ENCODE data around the gene ZNF564.

DNA sequence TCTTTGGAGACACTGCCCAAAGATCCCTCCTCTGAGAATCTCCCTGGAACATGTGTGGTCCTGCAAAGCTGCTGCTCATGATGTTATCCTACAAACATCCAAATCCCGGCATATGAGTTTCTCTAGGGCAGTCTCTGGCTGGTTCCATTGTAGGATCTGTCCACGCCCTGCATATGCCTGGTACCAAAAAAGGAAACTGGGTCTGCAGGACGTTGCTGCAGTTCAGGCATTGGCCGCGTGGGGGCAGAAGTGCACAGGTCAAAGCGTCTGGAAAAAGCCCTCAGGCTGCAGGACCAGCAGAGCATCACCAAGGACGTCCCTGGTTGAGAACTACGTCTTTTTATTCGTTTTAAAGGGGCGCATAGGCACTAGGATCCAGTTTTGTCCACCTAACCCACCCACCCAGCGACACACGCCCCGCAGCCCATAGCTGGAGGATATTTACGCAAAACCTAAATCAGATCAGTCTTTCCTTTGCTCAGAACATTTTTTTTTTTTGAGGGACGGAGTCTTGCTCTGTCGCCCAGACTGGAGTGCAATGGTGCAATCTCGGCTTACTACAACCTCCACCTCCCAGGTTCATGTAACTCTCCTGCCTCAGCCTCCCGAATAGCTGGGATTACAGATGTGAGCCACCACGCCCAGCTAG, 12.9 kb upstream of the ZNF564 start:
- TF ChIP-seq, protein P1, sequence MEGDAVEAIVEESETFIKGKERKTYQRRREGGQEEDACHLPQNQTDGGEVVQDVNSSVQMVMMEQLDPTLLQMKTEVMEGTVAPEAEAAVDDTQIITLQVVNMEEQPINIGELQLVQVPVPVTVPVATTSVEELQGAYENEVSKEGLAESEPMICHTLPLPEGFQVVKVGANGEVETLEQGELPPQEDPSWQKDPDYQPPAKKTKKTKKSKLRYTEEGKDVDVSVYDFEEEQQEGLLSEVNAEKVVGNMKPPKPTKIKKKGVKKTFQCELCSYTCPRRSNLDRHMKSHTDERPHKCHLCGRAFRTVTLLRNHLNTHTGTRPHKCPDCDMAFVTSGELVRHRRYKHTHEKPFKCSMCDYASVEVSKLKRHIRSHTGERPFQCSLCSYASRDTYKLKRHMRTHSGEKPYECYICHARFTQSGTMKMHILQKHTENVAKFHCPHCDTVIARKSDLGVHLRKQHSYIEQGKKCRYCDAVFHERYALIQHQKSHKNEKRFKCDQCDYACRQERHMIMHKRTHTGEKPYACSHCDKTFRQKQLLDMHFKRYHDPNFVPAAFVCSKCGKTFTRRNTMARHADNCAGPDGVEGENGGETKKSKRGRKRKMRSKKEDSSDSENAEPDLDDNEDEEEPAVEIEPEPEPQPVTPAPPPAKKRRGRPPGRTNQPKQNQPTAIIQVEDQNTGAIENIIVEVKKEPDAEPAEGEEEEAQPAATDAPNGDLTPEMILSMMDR (IDR thresholded peaks at IDR 0.05; ENCODE audit: low read length) = peak; percentile 96
- TF ChIP-seq EZH2 (IDR thresholded peaks at IDR 0.05; ENCODE audit: borderline replicate concordance, low read length) = no peak
